Effector memory CD4-positive, alpha-beta T cell (primary cell): ENCODE results near the gene CELF2.

Source experiments
- DNase-seq, 3 donors: peaks; one replicate each; pipeline ENCODE4 v3.0.0-alpha.2; 2020
- H3K27ac ChIP-seq: 2 replicates; pipeline ENCODE4 v1.7.0; 2013; ENCODE audit warnings: mild to moderate bottlenecking, low read length, moderate library complexity; ENCODE audit not compliant: insufficient read depth, poor library complexity, severe bottlenecking
- H3K27me3 ChIP-seq: replicated peaks from 2 replicates; pipeline ENCODE4 v1.7.0; 2013; ENCODE audit warnings: mild to moderate bottlenecking, low read length; ENCODE audit not compliant: insufficient read depth, control insufficient read depth, poor library complexity, severe bottlenecking
- H3K36me3 ChIP-seq: 2 replicates; pipeline ENCODE4 v1.7.0; 2013; ENCODE audit warnings: mild to moderate bottlenecking, low read length, moderate library complexity; ENCODE audit not compliant: control insufficient read depth, insufficient read depth
- H3K4me1 ChIP-seq: 2 replicates; pipeline ENCODE4 v1.7.0; 2013; ENCODE audit warnings: low read length, mild to moderate bottlenecking; ENCODE audit not compliant: control insufficient read depth, insufficient read depth, poor library complexity, severe bottlenecking
- H3K4me3 ChIP-seq: 2 replicates; pipeline ENCODE4 v1.7.0; 2013; ENCODE audit warnings: low read length, low read depth, mild to moderate bottlenecking; ENCODE audit not compliant: insufficient read depth, poor library complexity, severe bottlenecking
- H3K9me3 ChIP-seq: 2 replicates; pipeline ENCODE4 v1.7.0; 2013; ENCODE audit warnings: mild to moderate bottlenecking, low read length, moderate library complexity; ENCODE audit not compliant: control insufficient read depth

The CELF2 gene

GRCh38 chr10:11223507-11224140 lies 206.0 kb downstream of the CELF2 start:
- Histone ChIP-seq H3K27me3 (no peaks in the 10 kb centered on the region), H3K27ac (no peak overlapping the region), H3K4me3 (no peak overlapping the region), H3K4me1 (peaks cover 49% of the 10 kb centered on the region), H3K9me3 (no peaks in the 10 kb centered on the region), H3K36me3 (peaks cover 53% of the 10 kb centered on the region)
- DNase-seq = no peak

GRCh38 chr10:11224321-11224720 lies 206.6 kb downstream of the CELF2 start:
- H3K4me1 ChIP-seq = peaks cover 46% of the 10 kb centered on the region
- H3K27ac ChIP-seq = no peak overlapping the region

GRCh38 chr10:11224792-11225416 lies 207.2 kb downstream of the CELF2 start:
- Histone ChIP-seq H3K36me3 (peaks cover 42% of the 10 kb centered on the region), H3K27me3 (no peaks in the 10 kb centered on the region), H3K4me3 (no peak overlapping the region), H3K9me3 (no peaks in the 10 kb centered on the region), H3K4me1 (peaks cover 45% of the 10 kb centered on the region), H3K27ac (peak overlapping the region; percentile 61)
- DNase-seq = no peak

More at GRCh38 chr10:11224321-11224720, 206.6 kb downstream of the CELF2 start:
- Histone ChIP-seq H3K27me3 (no peaks in the 10 kb centered on the region), H3K4me3 (no peak overlapping the region), H3K36me3 (peaks cover 46% of the 10 kb centered on the region), H3K9me3 (no peaks in the 10 kb centered on the region)
- no peak for DNase-seq

- H3K27me3 ChIP-seq = no peaks in the 10 kb centered on the region
- H3K4me3 ChIP-seq = peak overlapping the region; percentile 12
- H3K36me3 ChIP-seq = peaks cover 37% of the 10 kb centered on the region
- H3K27ac ChIP-seq = peak overlapping the region; percentile 61
- peak; percentile 39 to 62 (median 54) for DNase-seq
- H3K9me3 ChIP-seq = no peaks in the 10 kb centered on the region
- H3K4me1 ChIP-seq = peaks cover 53% of the 10 kb centered on the region
Measured at GRCh38 chr10:11225935-11226334, 208.3 kb downstream of the CELF2 start.

GRCh38 chr10:11227103-11227502 lies 209.4 kb downstream of the CELF2 start:
- DNase-seq = no peak
- H3K4me1 ChIP-seq = peaks cover 59% of the 10 kb centered on the region
- H3K36me3 ChIP-seq = peaks cover 26% of the 10 kb centered on the region
- H3K9me3 ChIP-seq = no peaks in the 10 kb centered on the region
- H3K4me3 ChIP-seq = no peak overlapping the region
- no peaks in the 10 kb centered on the region for H3K27me3 ChIP-seq
- peak overlapping the region; percentile 61 for H3K27ac ChIP-seq

- H3K9me3 ChIP-seq = no peaks in the 10 kb centered on the region
- no peak overlapping the region for H3K4me3 ChIP-seq
- H3K27ac ChIP-seq = no peak overlapping the region
- H3K27me3 ChIP-seq = no peaks in the 10 kb centered on the region
- H3K36me3 ChIP-seq = peaks cover 15% of the 10 kb centered on the region
- DNase-seq = no peak
- H3K4me1 ChIP-seq = peaks cover 63% of the 10 kb centered on the region
Measured at GRCh38 chr10:11229893-11230292, 212.2 kb downstream of the CELF2 start.

GRCh38 chr10:11230498-11231167 lies 213.0 kb downstream of the CELF2 start:
- no peak for DNase-seq
- Histone ChIP-seq H3K9me3 (no peaks in the 10 kb centered on the region), H3K36me3 (peaks cover 14% of the 10 kb centered on the region), H3K4me3 (no peak overlapping the region), H3K4me1 (peaks cover 62% of the 10 kb centered on the region), H3K27me3 (no peaks in the 10 kb centered on the region), H3K27ac (no peak overlapping the region)

GRCh38 chr10:11231285-11231684 lies 213.6 kb downstream of the CELF2 start:
- Histone ChIP-seq H3K4me1 (peaks cover 62% of the 10 kb centered on the region), H3K9me3 (no peaks in the 10 kb centered on the region), H3K27me3 (no peaks in the 10 kb centered on the region), H3K27ac (no peak overlapping the region), H3K4me3 (no peak overlapping the region), H3K36me3 (peaks cover 14% of the 10 kb centered on the region)
- DNase-seq = no peak

- Histone ChIP-seq H3K27me3 (no peaks in the 10 kb centered on the region), H3K4me1 (peaks cover 62% of the 10 kb centered on the region), H3K9me3 (no peaks in the 10 kb centered on the region), H3K36me3 (peaks cover 14% of the 10 kb centered on the region), H3K4me3 (no peak overlapping the region), H3K27ac (no peak overlapping the region)
- no peak for DNase-seq
Measured at GRCh38 chr10:11232222-11232961, 214.7 kb downstream of the CELF2 start.
